Neural cell (in vitro differentiated cells): ENCODE data around the gene ZDHHC23. TPM values are rescaled to one million over a fixed set of nuclear protein-coding genes. Genes with fewer than 3 reads are reported as not detected.

ENCODE experiments used
- H2AFZ ChIP-seq: fragments of 200-600, 300-800 bp; sonication (generic), shearing (Covaris generic); 2 replicates; pipeline ENCODE4 v1.6.0; 2014; ENCODE audit warnings: low read depth, mild to moderate bottlenecking, antibody characterized with exemption, low read length, moderate library complexity
- H3F3A ChIP-seq: fragments of 200-600 bp; shearing (Covaris generic); 2 replicates; pipeline ENCODE4 v1.6.1; 2016; ENCODE audit warnings: mild to moderate bottlenecking, moderate library complexity, mixed read lengths, antibody characterized with exemption, low read length; ENCODE audit not compliant: insufficient read depth, poor library complexity, severe bottlenecking
- H3K27ac ChIP-seq: fragments of 200-600, 300-800 bp; sonication (generic), shearing (Covaris generic); 2 replicates; pipeline ENCODE4 v1.5.1; 2014; ENCODE audit warnings: mild to moderate bottlenecking, low read length, moderate library complexity
- H3K27me3 ChIP-seq: fragments of 300-800, 200-600 bp; sonication (generic), shearing (Covaris generic); 2 replicates; pipeline ENCODE4 v1.6.0; 2014; ENCODE audit warnings: mild to moderate bottlenecking, low read depth, low read length, moderate library complexity; ENCODE audit not compliant: insufficient read depth
- H3K36me3 ChIP-seq: fragments of 300-800, 200-600 bp; sonication (generic), shearing (Covaris generic); 2 replicates; pipeline ENCODE4 v1.5.1; 2014; ENCODE audit warnings: mild to moderate bottlenecking, antibody characterized with exemption, low read length, moderate library complexity; ENCODE audit not compliant: insufficient read depth
- H3K4me2 ChIP-seq: fragments of 300-800, 200-600 bp; sonication (generic), shearing (Covaris generic); 2 replicates; pipeline ENCODE4 v1.6.0; 2014; ENCODE audit warnings: mild to moderate bottlenecking, low read length
- H3K4me3 ChIP-seq: fragments of 300-800, 200-600 bp; sonication (generic), shearing (Covaris generic); 2 replicates; pipeline ENCODE4 v1.5.1; 2014; ENCODE audit warnings: mild to moderate bottlenecking, low read length, moderate library complexity
- H3K79me2 ChIP-seq: fragments of 200-600 bp; shearing (Covaris generic); replicated peaks from 2 replicates; pipeline ENCODE4 v1.6.0; 2014; ENCODE audit warnings: mild to moderate bottlenecking, low read length, moderate library complexity; ENCODE audit not compliant: insufficient read depth
- H3K9ac ChIP-seq: fragments of 300-800, 200-600 bp; sonication (generic), shearing (Covaris generic); 2 replicates; pipeline ENCODE4 v1.6.1; 2016; ENCODE audit warnings: mild to moderate bottlenecking, low read length, mixed read lengths
- H3K9me2 ChIP-seq: fragments of 200-600 bp; shearing (Covaris generic); 2 replicates; pipeline ENCODE4 v1.6.1; 2016; ENCODE audit warnings: mild to moderate bottlenecking, low read length, mixed read lengths; ENCODE audit not compliant: insufficient read depth
- H3K9me3 ChIP-seq: fragments of 200-600, 300-800 bp; sonication (generic), shearing (Covaris generic); 2 replicates; pipeline ENCODE4 v1.6.1; 2016; ENCODE audit warnings: mild to moderate bottlenecking, mixed run types, low read length, moderate library complexity, mixed read lengths
- H4K20me1 ChIP-seq: fragments of 200-600 bp; shearing (Covaris generic); 2 replicates; pipeline ENCODE4 v1.6.1; 2016; ENCODE audit warnings: mild to moderate bottlenecking, mixed run types; ENCODE audit not compliant: insufficient read depth
- CTCF ChIP-seq: fragments of 450-650 bp; IDR thresholded peaks from 2 replicates; pipeline ENCODE4 v1.5.1; 2014; ENCODE audit warnings: antibody characterized with exemption, mild to moderate bottlenecking, moderate library complexity; ENCODE audit not compliant: poor library complexity, severe bottlenecking
- EP300 ChIP-seq: fragments of 450-650 bp; conservative IDR thresholded peaks from 2 replicates; pipeline ENCODE4 v1.6.1; 2014; ENCODE audit warnings: antibody characterized with exemption, mild to moderate bottlenecking, moderate library complexity; ENCODE audit not compliant: poor library complexity, severe bottlenecking
- EZH2 ChIP-seq: fragments of 200-600, 300-800 bp; shearing (Covaris generic), sonication (generic); IDR thresholded peaks from 2 replicates; pipeline ENCODE4 v1.6.1; 2014; ENCODE audit warnings: antibody characterized with exemption, low read length, borderline replicate concordance, mild to moderate bottlenecking; ENCODE audit not compliant: insufficient read depth, poor library complexity, severe bottlenecking
- MXI1 ChIP-seq: fragments of 450-650 bp; conservative IDR thresholded peaks from 2 replicates; pipeline ENCODE4 v1.6.1; 2014; ENCODE audit warnings: antibody characterized with exemption, mild to moderate bottlenecking; ENCODE audit not compliant: poor library complexity, severe bottlenecking
- POLR2AphosphoS5 ChIP-seq: IDR thresholded peaks from 2 replicates; pipeline ENCODE4 v1.6.1; 2012
- RAD21 ChIP-seq: fragments of 450-650 bp; conservative IDR thresholded peaks from 2 replicates; pipeline ENCODE4 v1.6.1; 2014; ENCODE audit warnings: antibody characterized with exemption, mild to moderate bottlenecking, moderate library complexity
- REST ChIP-seq: IDR thresholded peaks from 2 replicates; pipeline ENCODE4 v1.6.1; 2012; ENCODE audit warnings: borderline replicate concordance
- SMC3 ChIP-seq: fragments of 450-650 bp; conservative IDR thresholded peaks from 2 replicates; pipeline ENCODE4 v1.6.1; 2014; ENCODE audit warnings: antibody characterized with exemption, mild to moderate bottlenecking, moderate library complexity; ENCODE audit not compliant: poor library complexity
- TAF1 ChIP-seq: IDR thresholded peaks from 2 replicates; pipeline ENCODE4 v1.6.1; 2012; ENCODE audit warnings: low read depth
- polyA plus RNA-seq: library from polyadenylated mRNA; depleted of rRNA; stranded (reverse); fragments of >200 nt; gene quantifications from 2 replicates; pipeline ENCODE4 v1.2.3, GENCODE V29; 2014

Gene ZDHHC23
- polyA plus RNA-seq, 1 donor from 2014 or later: 11.5 TPM

GRCh38 chr3:113966172-113966571 lies 18.4 kb downstream of the ZDHHC23 start:
- Histone ChIP-seq H4K20me1 (no peaks in the 10 kb centered on the region), H3K4me3 (no peak overlapping the region), H3K9me2 (no peaks in the 10 kb centered on the region), H3K27ac (no peak overlapping the region), H3K27me3 (no peaks in the 10 kb centered on the region), H3K36me3 (no peaks in the 10 kb centered on the region), H3K9me3 (no peaks in the 10 kb centered on the region), H3F3A (no peaks in the 10 kb centered on the region), H3K9ac (no peak overlapping the region), H3K4me2 (no peak overlapping the region), H3K79me2 (no peaks in the 10 kb centered on the region), H2AFZ (no peak overlapping the region)
- TF ChIP-seq TAF1 (no peak), MXI1 (no peak), SMC3 (no peak), EP300 (no peak), EZH2 (no peak), RAD21 (no peak), CTCF (no peak), REST (no peak), POLR2AphosphoS5 (no peak)

- peaks cover 4% of the 10 kb centered on the region for H3K36me3 ChIP-seq
- no peaks in the 10 kb centered on the region for H3K9me3 ChIP-seq
- no peaks in the 10 kb centered on the region for H3F3A ChIP-seq
- no peak overlapping the region for H3K4me2 ChIP-seq
- no peaks in the 10 kb centered on the region for H4K20me1 ChIP-seq
- no peak overlapping the region for H2AFZ ChIP-seq
- H3K79me2 ChIP-seq: no peaks in the 10 kb centered on the region
- no peak overlapping the region for H3K27ac ChIP-seq
- H3K4me3 ChIP-seq: no peak overlapping the region
- H3K9ac ChIP-seq: no peak overlapping the region
- H3K9me2 ChIP-seq: no peaks in the 10 kb centered on the region
- H3K27me3 ChIP-seq: no peaks in the 10 kb centered on the region
- TF ChIP-seq RAD21 (no peak), EP300 (no peak), CTCF (no peak), REST (no peak), TAF1 (no peak), MXI1 (no peak), POLR2AphosphoS5 (no peak), EZH2 (no peak), SMC3 (no peak)
These were observed 21.2 kb downstream of the ZDHHC23 start for GRCh38 chr3:113968986-113969385.
